Gastroesophageal sphincter (tissue), 4 donors: Measurements from ENCODE around the gene NOC3L. TPM values are rescaled to one million over a fixed set of nuclear protein-coding genes. Genes with fewer than 3 reads are reported as not detected.

Source experiments
- ATAC-seq: fragments of 150-250 bp; one replicate; pipeline ENCODE4 v1.9.1; 2016; ENCODE audit warnings: mild to moderate bottlenecking, moderate library complexity
- H3K27ac ChIP-seq, 4 donors: fragments of 200-600 bp; sonication (generic) in 3 of 4; 1 replicate in 3 of 4; 2 replicates in 1 of 4; pipeline ENCODE4 v1.5.1; 2016 to 2019
- H3K27me3 ChIP-seq: fragments of 200-600 bp; sonication (generic); one replicate; pipeline ENCODE4 v1.5.1; 2019
- H3K36me3 ChIP-seq, 2 donors: fragments of 200-600 bp; sonication (generic); one replicate each; pipeline ENCODE4 v1.5.1; 2019; ENCODE audit warnings: control low read depth in 1 of 2
- H3K4me1 ChIP-seq, 3 donors: fragments of 200-600 bp; sonication (generic); 1 replicate in 2 of 3; 2 replicates in 1 of 3; pipeline ENCODE4 v1.5.1; 2016 to 2019; ENCODE audit warnings: control low read depth in 2 of 3
- H3K4me3 ChIP-seq, 2 donors: fragments of 200-600 bp; sonication (generic); one replicate each; pipeline ENCODE4 v1.5.1; 2019; ENCODE audit warnings: mild to moderate bottlenecking in 1 of 2, moderate library complexity in 1 of 2
- H3K9me3 ChIP-seq, 3 donors: fragments of 200-600 bp; sonication (generic); one replicate each; pipeline ENCODE4 v1.5.1; 2017 to 2019; ENCODE audit warnings: control low read depth in 2 of 3
- CTCF ChIP-seq, 4 experiments: fragments of 200-600 bp in 2 of 4; fragments of 450-650 bp in 2 of 4; sonication (generic) in 1 of 4; IDR thresholded peaks; one replicate each; pipeline ENCODE4 v1.5.1; 2017 to 2019; ENCODE audit warnings: antibody characterized with exemption in 4 of 4, mild to moderate bottlenecking in 2 of 4, moderate library complexity in 2 of 4
- EP300 ChIP-seq: sonication (generic); formaldehyde crosslinking; IDR thresholded peaks from one replicate; pipeline ENCODE4 v1.6.1; 2017; ENCODE audit warnings: antibody characterized with exemption, mild to moderate bottlenecking
- POLR2A ChIP-seq, 2 donors: fragments of 450-650 bp; IDR thresholded peaks; one replicate each; pipeline ENCODE4 v1.6.1; 2017; ENCODE audit warnings: antibody characterized with exemption in 2 of 2, mild to moderate bottlenecking in 2 of 2, moderate library complexity in 1 of 2
- POLR2AphosphoS5 ChIP-seq: sonication (generic); formaldehyde crosslinking; IDR thresholded peaks from one replicate; pipeline ENCODE4 v1.6.1; 2017; ENCODE audit warnings: antibody characterized with exemption
- WGBS, 2 donors: methylation state at CpG; one replicate each; pipeline ENCODE4 v1.1.5; 2018; ENCODE audit warnings: low coverage in 1 of 2; 5-methylcytosine and 5-hydroxymethylcytosine counted together
- total RNA-seq, 4 donors: library from RNA; depleted of rRNA; stranded (reverse); fragments of >200 nt; gene quantifications; one replicate each; pipeline ENCODE4 v1.1.0, GENCODE V29; 2016

The NOC3L gene
- total RNA-seq, 4 donors from 2014 or later: 19.4 to 31.0 (median 24.5) TPM

- TF ChIP-seq CTCF (IDR thresholded peaks at IDR 0.05): no peak
- peak; percentile 32 for TF ChIP-seq POLR2AphosphoS5
- H3K27ac ChIP-seq: peak overlapping the region; percentile 74 to 79 (median 76)
- no peaks in the 10 kb centered on the region for H3K27me3 ChIP-seq
- H3K9me3 ChIP-seq: no peaks in the 10 kb centered on the region
- peaks cover 11 to 32% (median 20%) of the 10 kb centered on the region in 3 donors for H3K4me1 ChIP-seq
- H3K36me3 ChIP-seq: peaks cover 0 to 13% of the 10 kb centered on the region in 2 donors
- H3K4me3 ChIP-seq: no peak overlapping the region
- ATAC-seq: peak; percentile 62
- 3 to 6% methylated on average over 3 of the region's 3 CpGs for WGBS, 2 donors
Observed at GRCh38 chr10:94315975-94316464, 46.7 kb downstream of the NOC3L start.

DNA sequence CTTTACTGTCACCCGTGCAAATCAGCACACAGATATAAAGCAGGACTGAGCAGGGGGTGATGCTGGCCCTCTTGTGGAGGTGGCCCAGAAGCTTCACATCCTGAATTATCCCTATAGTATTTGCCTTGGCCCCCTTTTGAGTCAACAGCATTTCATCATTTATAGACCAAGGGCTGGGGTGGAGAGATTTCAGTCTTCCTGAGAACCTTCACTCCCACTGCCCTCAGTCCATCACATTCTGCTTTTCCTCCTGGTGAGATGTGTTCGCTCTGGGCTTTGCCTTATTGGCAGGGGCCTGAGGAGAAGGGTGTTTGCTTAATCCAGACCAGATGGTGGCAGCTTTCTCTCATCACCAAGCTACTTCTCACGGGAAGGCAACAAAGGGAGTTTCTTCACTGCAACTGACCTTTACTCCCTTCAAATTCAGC, 47.7 kb downstream of the NOC3L start:
- peak; percentile 21 for ATAC-seq
- H3K4me3 ChIP-seq: no peak overlapping the region
- H3K4me1 ChIP-seq: peaks cover 11 to 32% (median 20%) of the 10 kb centered on the region in 3 donors
- H3K27me3 ChIP-seq: no peaks in the 10 kb centered on the region
- no peaks in the 10 kb centered on the region for H3K9me3 ChIP-seq
- no peak for TF ChIP-seq EP300
- TF ChIP-seq POLR2A (IDR thresholded peaks at IDR 0.05): no peak
- no peak for TF ChIP-seq POLR2AphosphoS5
- no peak for TF ChIP-seq CTCF (IDR thresholded peaks at IDR 0.05)
- H3K36me3 ChIP-seq: peaks cover 0 to 19% of the 10 kb centered on the region in 2 donors
- WGBS, 2 donors: 40 to 62% methylated on average over 2 of the region's 3 CpGs
- peak overlapping the region; percentile 74 to 79 (median 76) for H3K27ac ChIP-seq

- peaks cover 0 to 49% of the 10 kb centered on the region in 2 donors for H3K36me3 ChIP-seq
- 64 to 75% methylated on average over 2 to 3 of the region's 6 CpGs for WGBS, 2 donors
- no peak for ATAC-seq
- H3K4me1 ChIP-seq: peaks cover 2 to 7% (median 6%) of the 10 kb centered on the region in 3 donors
- no peak overlapping the region for H3K4me3 ChIP-seq
- H3K27ac ChIP-seq: no peak overlapping the region
- TF ChIP-seq EP300: no peak
- TF ChIP-seq POLR2A (IDR thresholded peaks at IDR 0.05): no peak
- no peak for TF ChIP-seq CTCF (IDR thresholded peaks at IDR 0.05)
- no peak for TF ChIP-seq POLR2AphosphoS5
- H3K27me3 ChIP-seq: no peaks in the 10 kb centered on the region
- H3K9me3 ChIP-seq: no peaks in the 10 kb centered on the region
Observed at GRCh38 chr10:94310369-94310768, 52.4 kb downstream of the NOC3L start.

DNA sequence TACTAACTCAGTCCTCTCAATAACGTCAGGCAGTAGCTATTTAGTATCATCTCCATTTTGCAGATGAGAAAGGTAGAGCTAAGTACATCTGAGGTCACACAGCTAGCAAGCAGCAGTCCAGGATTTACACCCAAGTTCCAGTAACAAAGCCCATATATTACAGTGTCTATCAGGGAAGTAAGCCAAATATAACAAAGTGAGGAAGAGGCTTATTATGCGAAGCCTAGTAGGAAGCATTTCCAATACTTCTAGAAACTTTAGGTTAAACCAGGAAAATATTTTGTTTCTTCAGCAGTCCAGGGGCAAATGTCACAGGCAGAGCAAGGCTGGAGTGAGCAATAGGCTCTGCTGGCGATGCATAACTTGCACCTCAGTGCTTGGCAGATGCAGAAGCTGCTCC, 53.9 kb downstream of the NOC3L start:
- no peak overlapping the region for H3K4me3 ChIP-seq
- no peak for ATAC-seq
- no peak for TF ChIP-seq EP300
- TF ChIP-seq POLR2A (IDR thresholded peaks at IDR 0.05): no peak
- TF ChIP-seq CTCF (IDR thresholded peaks at IDR 0.05): no peak
- no peak for TF ChIP-seq POLR2AphosphoS5
- H3K36me3 ChIP-seq: peaks cover 0 to 51% of the 10 kb centered on the region in 2 donors
- H3K27me3 ChIP-seq: no peaks in the 10 kb centered on the region
- WGBS, 2 donors: 63 to 79% methylated on average over 2 to 3 of the region's 3 CpGs
- no peaks in the 10 kb centered on the region for H3K4me1 ChIP-seq
- no peak overlapping the region for H3K27ac ChIP-seq
- H3K9me3 ChIP-seq: no peaks in the 10 kb centered on the region

DNA sequence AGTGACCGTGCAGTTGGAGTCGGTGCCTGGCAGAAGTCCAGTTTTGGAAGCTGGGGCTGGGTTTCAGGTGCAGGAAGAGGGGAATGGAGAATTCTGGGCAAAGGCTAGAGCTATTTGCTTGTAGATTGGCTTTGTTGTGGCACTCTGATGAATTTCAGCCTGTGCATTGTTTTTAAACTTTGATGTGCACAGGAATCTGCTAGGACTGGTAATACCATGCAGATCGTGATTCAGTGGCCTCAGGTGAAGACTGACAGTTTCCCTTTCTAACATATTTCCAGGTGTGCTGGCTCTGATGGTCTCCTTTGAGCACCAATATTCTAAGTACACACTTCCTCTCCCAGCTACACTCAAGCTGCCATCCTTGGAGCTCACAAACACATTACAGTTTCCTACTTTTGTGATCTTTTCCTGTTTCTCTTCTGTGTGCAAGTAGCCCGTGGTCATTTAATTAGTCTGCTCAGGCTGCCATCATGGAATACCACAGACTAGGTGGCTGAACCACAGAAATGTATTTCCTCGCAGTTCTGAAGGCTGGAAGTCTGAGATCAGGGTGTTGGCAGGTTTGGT, 55.6 kb downstream of the NOC3L start:
- Histone ChIP-seq H3K4me3 (no peak overlapping the region), H3K27me3 (no peaks in the 10 kb centered on the region), H3K36me3 (peaks cover 0 to 42% of the 10 kb centered on the region in 2 donors), H3K9me3 (no peaks in the 10 kb centered on the region), H3K27ac (no peak overlapping the region), H3K4me1 (no peaks in the 10 kb centered on the region)
- ATAC-seq: no peak
- 54 to 66% methylated on average over 5 of the region's 5 CpGs for WGBS, 2 donors
- TF ChIP-seq CTCF (IDR thresholded peaks at IDR 0.05) (no peak), POLR2AphosphoS5 (no peak)
